Endothelial cell of umbilical vein (primary cell): Measurements from ENCODE around the gene RNF222.

Experiments
- EZH2 ChIP-seq: IDR thresholded peaks from 2 replicates; pipeline ENCODE4 v1.6.1; 2012; ENCODE audit warnings: borderline replicate concordance, low read depth, mild to moderate bottlenecking, moderate library complexity, low read length, inconsistent platforms; ENCODE audit not compliant: severe bottlenecking
- JUN ChIP-seq: IDR thresholded peaks from 2 replicates; pipeline ENCODE4 v1.6.1; 2011; ENCODE audit warnings: borderline replicate concordance, low read depth; ENCODE audit not compliant: insufficient read length, insufficient read depth
- MYC ChIP-seq: IDR thresholded peaks from one replicate; pipeline ENCODE4 v1.6.1; 2011; ENCODE audit warnings: mild to moderate bottlenecking, low read depth, low read length
- POLR2A ChIP-seq: IDR thresholded peaks from 2 replicates; pipeline ENCODE4 v1.6.1; 2012; ENCODE audit warnings: low read depth, mild to moderate bottlenecking, control low read depth, low read length
- POLR2AphosphoS5 ChIP-seq: IDR thresholded peaks from 2 replicates; pipeline ENCODE4 v1.6.1; 2012; ENCODE audit warnings: low read depth, mild to moderate bottlenecking, control low read depth, low read length, moderate library complexity; ENCODE audit not compliant: insufficient read depth
- TF ChIP-seq, protein P1 (sequence below), 2 donors: IDR thresholded peaks; 1 replicate in 1 of 2; 2 replicates in 1 of 2; pipeline ENCODE4 v1.5.1; 2011; ENCODE audit warnings: low read length in 2 of 2, mild to moderate bottlenecking in 2 of 2, moderate library complexity in 2 of 2, control low read depth in 1 of 2, inconsistent platforms in 1 of 2, low read depth in 1 of 2; ENCODE audit not compliant: insufficient read depth in 1 of 2; ENCODE audit errors: extremely low read depth in 1 of 2
- TF ChIP-seq, protein P2 (sequence below): IDR thresholded peaks from 2 replicates; pipeline ENCODE4 v1.6.1; 2011; ENCODE audit not compliant: insufficient read depth, insufficient read length

DNA sequence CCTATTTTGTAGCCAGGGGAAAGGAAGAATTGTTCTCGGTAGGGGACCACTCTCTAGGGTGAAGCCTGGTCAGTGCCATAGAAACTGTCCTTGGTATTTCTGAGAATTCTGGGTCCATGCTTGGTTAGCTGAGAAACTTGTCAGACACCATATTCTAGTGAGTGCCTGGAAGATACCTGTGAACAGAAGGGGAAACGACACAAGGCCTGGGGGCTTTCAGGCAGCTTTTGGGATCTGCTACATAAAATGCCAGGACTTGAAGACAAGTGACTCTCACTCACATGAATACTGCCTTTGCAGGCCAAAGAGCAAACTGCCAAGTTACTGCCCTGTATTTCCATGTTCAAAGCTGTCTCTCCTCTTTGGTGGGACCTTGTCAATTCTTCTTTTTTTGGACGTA lies 39.7 kb downstream of the RNF222 start:
- TF ChIP-seq, protein P1, sequence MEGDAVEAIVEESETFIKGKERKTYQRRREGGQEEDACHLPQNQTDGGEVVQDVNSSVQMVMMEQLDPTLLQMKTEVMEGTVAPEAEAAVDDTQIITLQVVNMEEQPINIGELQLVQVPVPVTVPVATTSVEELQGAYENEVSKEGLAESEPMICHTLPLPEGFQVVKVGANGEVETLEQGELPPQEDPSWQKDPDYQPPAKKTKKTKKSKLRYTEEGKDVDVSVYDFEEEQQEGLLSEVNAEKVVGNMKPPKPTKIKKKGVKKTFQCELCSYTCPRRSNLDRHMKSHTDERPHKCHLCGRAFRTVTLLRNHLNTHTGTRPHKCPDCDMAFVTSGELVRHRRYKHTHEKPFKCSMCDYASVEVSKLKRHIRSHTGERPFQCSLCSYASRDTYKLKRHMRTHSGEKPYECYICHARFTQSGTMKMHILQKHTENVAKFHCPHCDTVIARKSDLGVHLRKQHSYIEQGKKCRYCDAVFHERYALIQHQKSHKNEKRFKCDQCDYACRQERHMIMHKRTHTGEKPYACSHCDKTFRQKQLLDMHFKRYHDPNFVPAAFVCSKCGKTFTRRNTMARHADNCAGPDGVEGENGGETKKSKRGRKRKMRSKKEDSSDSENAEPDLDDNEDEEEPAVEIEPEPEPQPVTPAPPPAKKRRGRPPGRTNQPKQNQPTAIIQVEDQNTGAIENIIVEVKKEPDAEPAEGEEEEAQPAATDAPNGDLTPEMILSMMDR (IDR thresholded peaks at IDR 0.05; ENCODE audit: extremely low read depth in 1 of 2, insufficient read depth in 1 of 2, low read depth in 1 of 2, low read length in 2 of 2): no peak
- TF ChIP-seq POLR2AphosphoS5 (no peak), EZH2 (no peak), POLR2A (no peak), JUN (no peak), MYC (no peak)
- TF ChIP-seq, protein P2, sequence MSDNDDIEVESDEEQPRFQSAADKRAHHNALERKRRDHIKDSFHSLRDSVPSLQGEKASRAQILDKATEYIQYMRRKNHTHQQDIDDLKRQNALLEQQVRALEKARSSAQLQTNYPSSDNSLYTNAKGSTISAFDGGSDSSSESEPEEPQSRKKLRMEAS: no peak
